HepG2 (cell line): Measurements from ENCODE around the gene DDAH2. TPM values are rescaled to one million over a fixed set of nuclear protein-coding genes. Genes with fewer than 3 reads are reported as not detected.

ENCODE experiments used
- ATAC-seq: fragments of 200-7000 bp; cut with Tn5 transposase; 3 replicates; pipeline ENCODE4 v1.9.1; 2020; ENCODE audit warnings: mild to moderate bottlenecking, moderate library complexity
- BruUV-seq: library from RNA; stranded (reverse); fragments of 400-500 nt; replicated peaks from 2 replicates; lab custom pipeline; 2021; lab: Mats Ljungman, UMichigan
- CTCF ChIA-PET: fragments of 300-600 bp; formaldehyde crosslinking; extraction: SDS; loops from one replicate; lab custom pipeline; 2021; ENCODE audit warnings: low total read pairs, inconsistent platforms, low intra/inter-chr PET ratio; lab: Yijun Ruan, JAX
- POLR2A ChIA-PET: fragments of 350-600 bp; sonication (Branson Sonifier 250); formaldehyde crosslinking; loops from one replicate; lab custom pipeline; 2020; ENCODE audit warnings: antibody characterized with exemption, inconsistent platforms; lab: Yijun Ruan, JAX
- DNase-seq: peaks from one replicate; pipeline ENCODE4 v3.0.0-alpha.2; 2015; ENCODE audit warnings: low spot score
- FAIRE-seq: peaks from 3 replicates; lab custom pipeline; 2011; peaks lifted over from hg19 to GRCh38; lab: Jason Lieb, UNC
- H2AFZ ChIP-seq: one replicate; pipeline ENCODE4 v1.6.1; 2011; ENCODE audit warnings: low read length, inconsistent platforms
- H3K27ac ChIP-seq: fragments of 300-600 bp; 3 replicates; pipeline ENCODE4 v1.8.0; 2011; ENCODE audit warnings: mixed run types, mild to moderate bottlenecking, mixed read lengths, low read length, inconsistent platforms; ENCODE audit not compliant: insufficient read depth; ENCODE audit errors: extremely low read length
- H3K27me3 ChIP-seq, 2 experiments: fragments of 200-600 bp in 1 of 2; 2 replicates in 1 of 2; 3 replicates in 1 of 2; pipeline versions ENCODE4 v1.6.0 to v1.8.0; 2011; ENCODE audit warnings: low read length in 2 of 2, mild to moderate bottlenecking in 2 of 2, moderate library complexity in 2 of 2, inconsistent platforms in 1 of 2; ENCODE audit not compliant: insufficient read depth in 2 of 2, control insufficient read depth in 1 of 2
- H3K36me3 ChIP-seq, 2 experiments: fragments of 200-600 bp in 1 of 2; replicated peaks in 1 of 2; 2 replicates in 1 of 2; 3 replicates in 1 of 2; pipeline versions ENCODE4 v1.5.1 to v1.8.0; 2011; ENCODE audit warnings: low read length in 2 of 2, inconsistent platforms in 1 of 2; ENCODE audit not compliant: insufficient read depth in 2 of 2, control insufficient read depth in 1 of 2
- H3K4me1 ChIP-seq: 2 replicates; pipeline ENCODE4 v1.5.1; 2012; ENCODE audit warnings: low read length, inconsistent platforms; ENCODE audit not compliant: insufficient read depth
- H3K4me2 ChIP-seq: 2 replicates; pipeline ENCODE4 v1.6.0; 2011; ENCODE audit warnings: low read depth, low read length, inconsistent platforms
- H3K4me3 ChIP-seq, 3 experiments: fragments of 200-600 bp in 1 of 3; sonication (generic), shearing (Covaris generic) in 1 of 3; replicated peaks in 1 of 3; 2 replicates each; pipeline ENCODE4 v1.5.1; 2011 to 2016; ENCODE audit warnings: low read length in 3 of 3, inconsistent platforms in 2 of 3, low read depth in 2 of 3, mild to moderate bottlenecking in 2 of 3, control low read depth in 1 of 3, mixed read lengths in 1 of 3; ENCODE audit not compliant: insufficient read depth in 1 of 3
- H3K79me2 ChIP-seq: one replicate; pipeline ENCODE4 v1.6.1; 2011; ENCODE audit warnings: low read length, inconsistent platforms; ENCODE audit not compliant: insufficient read depth
- H3K9ac ChIP-seq: 2 replicates; pipeline ENCODE4 v1.6.0; 2011; ENCODE audit warnings: mild to moderate bottlenecking, low read depth, low read length, inconsistent platforms; ENCODE audit not compliant: insufficient read depth
- H3K9me3 ChIP-seq: 2 replicates; pipeline ENCODE4 v1.5.1; 2012; ENCODE audit warnings: mild to moderate bottlenecking, low read length
- H4K20me1 ChIP-seq: 2 replicates; pipeline ENCODE4 v1.6.0; 2011; ENCODE audit warnings: inconsistent platforms, mild to moderate bottlenecking, low read length, moderate library complexity; ENCODE audit not compliant: insufficient read depth
- ATF7-NPFF ChIP-seq: sonication (generic); formaldehyde crosslinking; IDR thresholded peaks from 2 replicates; pipeline ENCODE4 v1.8.1; 2023; ENCODE audit warnings: mild to moderate bottlenecking, low read depth, missing genetic modification reagents, moderate library complexity
- IRF9 ChIP-seq: sonication (generic); formaldehyde crosslinking; IDR thresholded peaks from 2 replicates; pipeline ENCODE4 v1.8.0; 2022; ENCODE audit warnings: missing genetic modification reagents, mild to moderate bottlenecking, borderline replicate concordance
- KLF12 ChIP-seq: sonication (generic); formaldehyde crosslinking; IDR thresholded peaks from 2 replicates; pipeline ENCODE4 v1.4.0; 2020; ENCODE audit warnings: missing genetic modification reagents, borderline replicate concordance
- NFE2 ChIP-seq: sonication (generic); formaldehyde crosslinking; IDR thresholded peaks from 2 replicates; pipeline ENCODE4 v1.4.0; 2020; ENCODE audit warnings: missing genetic modification reagents
- SYNCRIP ChIP-seq: fragments of 200-400 bp; formaldehyde crosslinking; IDR thresholded peaks from 2 replicates; pipeline ENCODE4 v1.6.1; 2018; ENCODE audit warnings: mild to moderate bottlenecking, low read depth, low read length; ENCODE audit not compliant: insufficient read depth
- ZNF160 ChIP-seq: sonication (generic); formaldehyde crosslinking; IDR thresholded peaks from 2 replicates; pipeline ENCODE4 v1.8.0; 2022; ENCODE audit warnings: mild to moderate bottlenecking, inconsistent platforms, missing genetic modification reagents
- ZNF260 ChIP-seq: sonication (generic); formaldehyde crosslinking; IDR thresholded peaks from 2 replicates; pipeline ENCODE4 v1.4.0; 2020; ENCODE audit warnings: missing genetic modification reagents, low read depth, mild to moderate bottlenecking, borderline replicate concordance
- ZNF530 ChIP-seq: sonication (generic); formaldehyde crosslinking; IDR thresholded peaks from 2 replicates; pipeline ENCODE4 v1.5.0; 2020; ENCODE audit warnings: low read depth, mild to moderate bottlenecking, missing genetic modification reagents
- ZNF558 ChIP-seq: sonication (generic); formaldehyde crosslinking; IDR thresholded peaks from 2 replicates; pipeline ENCODE4 v1.9.0; 2022; ENCODE audit warnings: mild to moderate bottlenecking, missing genetic modification reagents, borderline replicate concordance
- ZNF713 ChIP-seq: sonication (generic); formaldehyde crosslinking; IDR thresholded peaks from 2 replicates; pipeline ENCODE4 v1.4.0; 2020; ENCODE audit warnings: mild to moderate bottlenecking, missing genetic modification reagents
- ZNF724P ChIP-seq: sonication (generic); formaldehyde crosslinking; IDR thresholded peaks from 2 replicates; pipeline ENCODE4 v1.8.0; 2022; ENCODE audit warnings: missing genetic modification reagents, borderline replicate concordance
- ZNF790 ChIP-seq: sonication (generic); formaldehyde crosslinking; IDR thresholded peaks from 2 replicates; pipeline ENCODE4 v1.8.0; 2022; ENCODE audit warnings: missing genetic modification reagents, mild to moderate bottlenecking, borderline replicate concordance
- ZNF839 ChIP-seq: sonication (generic); formaldehyde crosslinking; IDR thresholded peaks from 2 replicates; pipeline ENCODE4 v1.4.0; 2020; ENCODE audit warnings: missing genetic modification reagents, mild to moderate bottlenecking, borderline replicate concordance
- ZSCAN5A ChIP-seq: sonication (generic); formaldehyde crosslinking; IDR thresholded peaks from 2 replicates; pipeline ENCODE4 v1.8.0; 2022; ENCODE audit warnings: mild to moderate bottlenecking, missing genetic modification reagents, borderline replicate concordance
- WGBS: methylation state at CpG from one replicate; pipeline ENCODE4 v1.1.6; 2017; ENCODE audit warnings: low lambda C conversion rate; 5-methylcytosine and 5-hydroxymethylcytosine counted together
- in situ Hi-C: cut with HindIII; loops from 2 replicates; pipeline ENCODE4 v1.10.0; 2017; ENCODE audit warnings: low pct_unique_long_range_greater_than_20kb; ENCODE audit not compliant: extremely low pct_ligation_motif_present
- intact Hi-C: fragments of 100-400 bp; cut with micrococcal nuclease; formaldehyde crosslinking; loops from one replicate; pipeline ENCODE4 v1.10.0; 2022; ENCODE audit not compliant: unreplicated experiment
- polyA plus RNA-seq, 8 experiments: library from polyadenylated mRNA; depleted of rRNA in 3 of 8; stranded (reverse) in 7 of 8; unstranded in 1 of 8; fragments of >200 nt; fragmentation: Illumina TruSeq in 4 of 8; extraction: Trizol in 4 of 8; gene quantifications; 2 replicates each; pipeline versions ENCODE4 v1.2.1 to v1.2.3, GENCODE V29; 2011 to 2016; ENCODE audit warnings: low read depth in 4 of 8, missing spikeins in 1 of 8, mixed read lengths in 1 of 8; ENCODE audit not compliant: insufficient read depth in 1 of 8
- total RNA-seq, 5 experiments: library from RNA; depleted of rRNA; stranded (reverse); fragments of >200 nt; fragmentation: Illumina TruSeq; extraction: Trizol; gene quantifications; 2 replicates each; pipeline ENCODE4 v1.2.3, GENCODE V29; 2016; ENCODE audit warnings: low read depth in 1 of 5
- TF ChIP-seq, protein P1 (sequence below): sonication (generic); formaldehyde crosslinking; conservative IDR thresholded peaks from 2 replicates; pipeline ENCODE4 v1.8.0; 2022; ENCODE audit warnings: missing genetic modification reagents
- TF ChIP-seq, protein P2 (sequence below): IDR thresholded peaks from 2 replicates; pipeline ENCODE4 v1.6.1; 2016; ENCODE audit warnings: missing compliant biosample characterization, missing genetic modification reagents, borderline replicate concordance

The DDAH2 gene
- total and polyA plus RNA-seq, 2 of the 13 experiments (the other 11 are each of a cell fraction or from before 2014, with no cell fraction given): 16.4 to 21.1 TPM

DNA sequence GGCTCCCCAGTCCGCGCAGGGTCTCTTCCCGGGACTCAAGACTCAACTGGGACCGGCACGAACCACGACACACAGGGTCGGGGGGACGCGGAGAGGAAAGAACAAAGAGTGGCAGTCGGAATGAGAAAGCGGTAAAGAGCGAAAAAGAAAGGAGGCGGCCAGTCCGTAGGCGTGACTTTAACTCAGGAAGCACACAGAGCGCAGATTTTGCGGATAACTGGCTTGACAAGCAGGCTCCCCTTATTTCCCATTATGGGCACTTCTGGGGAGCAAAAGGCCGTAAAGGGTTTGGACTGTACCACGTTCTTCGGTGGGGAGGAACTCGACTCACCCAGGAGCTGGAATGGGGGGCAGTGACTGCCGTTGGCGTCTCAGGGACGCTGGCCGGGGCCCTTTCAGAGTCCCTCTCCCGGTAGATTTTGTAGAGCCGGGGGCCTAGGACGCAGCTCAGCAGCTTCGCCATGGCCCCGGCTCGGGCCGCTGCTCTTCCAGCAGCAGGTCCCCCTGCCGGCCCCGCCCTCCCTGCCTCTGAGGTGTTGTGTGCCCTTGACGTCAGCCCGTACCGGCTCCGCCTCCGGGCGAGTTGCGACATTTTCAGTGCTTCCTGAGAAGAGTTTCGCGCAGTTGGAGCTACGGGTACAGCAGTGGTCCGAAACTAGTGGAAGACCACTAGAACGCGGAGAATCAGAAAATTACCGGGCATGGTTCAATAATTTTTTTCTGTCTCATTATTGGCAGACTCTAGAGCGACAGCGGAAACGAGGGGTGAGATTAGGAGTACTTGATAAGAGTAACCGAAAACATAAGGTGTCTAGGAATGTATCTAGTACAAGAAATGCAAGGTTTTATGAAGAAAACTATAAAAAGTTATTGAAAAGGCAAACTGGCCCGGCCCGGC, 26.0 kb downstream of the DDAH2 start, which contains the start of gene ABHD16A:
Gene ABHD16A, minus strand, starts transcription at position 506 of the 898 bp plus-strand sequence. Its CDS starts 43 bp downstream, at position 463.
- CTCF ChIA-PET: no interaction called here
- Histone ChIP-seq H3K79me2 (peaks cover 22% of the 10 kb centered on the region), H3K4me1 (peaks cover 39% of the 10 kb centered on the region), H3K4me3 (peak within 1 kb of the TSS; percentile 71 to 84 (median 81)), H2AFZ (peak within 1 kb of the TSS; percentile 52), H3K9me3 (no peaks in the 10 kb centered on the region), H3K36me3 (peaks cover under 1 to 2% of the 10 kb centered on the region in 2 experiments; a peak in 2 of 5 replicates), H3K4me2 (peak within 1 kb of the TSS; percentile 99), H4K20me1 (no peaks in the 10 kb centered on the region), H3K27ac (peak within 1 kb of the TSS; percentile 85), H3K9ac (peak within 1 kb of the TSS; percentile 95), H3K27me3 (peaks cover 0 to 3% of the 10 kb centered on the region in 2 experiments; a peak in 2 of 5 replicates)
- POLR2A ChIA-PET: interaction anchor here (0.6 to 2.7 kb wide), 38 partner anchors 10 to 1269 kb away, joined by 3 to 57 read pairs (median 5); partner anchors contain the start of genes APOM, BAG6, C6orf47 and CFB
- FAIRE-seq (peak; percentile 82), DNase-seq (peak; percentile 98), ATAC-seq (peak; percentile 93)
- 1% methylated on average over 39 of the region's 54 CpGs for WGBS
- in situ Hi-C loops (no loop called here), intact Hi-C loops (loop anchor here (2.0 to 5.0 kb wide), 2 partner anchors 22 to 34 kb away; partner anchors contain the start of genes CLIC1 and LY6G5C)
- no TSS peak for BruUV-seq
- peak; percentile 81; the same call in 1 of the 2 replicates for TF ChIP-seq ZSCAN5A (CRISPR knock-in tag)
- TF ChIP-seq ATF7-NPFF (CRISPR knock-in tag): no peak
- TF ChIP-seq IRF9 (CRISPR knock-in tag): no peak; the same call in 1 of the 2 replicates
- no peak for TF ChIP-seq ZNF724P (CRISPR knock-in tag)
- no peak for TF ChIP-seq ZNF530 (CRISPR knock-in tag)
- no peak for TF ChIP-seq ZNF839 (CRISPR knock-in tag)
- TF ChIP-seq ZNF713 (CRISPR knock-in tag): 0 out of 2 replicates have a peak, but pooled peaks have one; percentile 50
- TF ChIP-seq KLF12 (CRISPR knock-in tag): peak; percentile 58; the same call in 1 of the 2 replicates
- no peak for TF ChIP-seq ZNF260
- no peak for TF ChIP-seq SYNCRIP
- no peak for TF ChIP-seq NFE2 (CRISPR knock-in tag)
- TF ChIP-seq ZNF160 (CRISPR knock-in tag): no peak
- no peak; the same call in 1 of the 2 replicates for TF ChIP-seq ZNF558
- TF ChIP-seq, protein P1, sequence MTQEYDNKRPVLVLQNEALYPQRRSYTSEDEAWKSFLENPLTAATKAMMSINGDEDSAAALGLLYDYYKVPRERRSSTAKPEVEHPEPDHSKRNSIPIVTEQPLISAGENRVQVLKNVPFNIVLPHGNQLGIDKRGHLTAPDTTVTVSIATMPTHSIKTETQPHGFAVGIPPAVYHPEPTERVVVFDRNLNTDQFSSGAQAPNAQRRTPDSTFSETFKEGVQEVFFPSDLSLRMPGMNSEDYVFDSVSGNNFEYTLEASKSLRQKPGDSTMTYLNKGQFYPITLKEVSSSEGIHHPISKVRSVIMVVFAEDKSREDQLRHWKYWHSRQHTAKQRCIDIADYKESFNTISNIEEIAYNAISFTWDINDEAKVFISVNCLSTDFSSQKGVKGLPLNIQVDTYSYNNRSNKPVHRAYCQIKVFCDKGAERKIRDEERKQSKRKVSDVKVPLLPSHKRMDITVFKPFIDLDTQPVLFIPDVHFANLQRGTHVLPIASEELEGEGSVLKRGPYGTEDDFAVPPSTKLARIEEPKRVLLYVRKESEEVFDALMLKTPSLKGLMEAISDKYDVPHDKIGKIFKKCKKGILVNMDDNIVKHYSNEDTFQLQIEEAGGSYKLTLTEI (CRISPR knock-in tag): no peak
- TF ChIP-seq, protein P2, sequence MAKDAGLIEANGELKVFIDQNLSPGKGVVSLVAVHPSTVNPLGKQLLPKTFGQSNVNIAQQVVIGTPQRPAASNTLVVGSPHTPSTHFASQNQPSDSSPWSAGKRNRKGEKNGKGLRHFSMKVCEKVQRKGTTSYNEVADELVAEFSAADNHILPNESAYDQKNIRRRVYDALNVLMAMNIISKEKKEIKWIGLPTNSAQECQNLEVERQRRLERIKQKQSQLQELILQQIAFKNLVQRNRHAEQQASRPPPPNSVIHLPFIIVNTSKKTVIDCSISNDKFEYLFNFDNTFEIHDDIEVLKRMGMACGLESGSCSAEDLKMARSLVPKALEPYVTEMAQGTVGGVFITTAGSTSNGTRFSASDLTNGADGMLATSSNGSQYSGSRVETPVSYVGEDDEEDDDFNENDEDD (CRISPR knock-in tag): 0 out of 2 replicates have a peak, but pooled peaks have one; percentile 56
- no peak for TF ChIP-seq ZNF790 (CRISPR knock-in tag)
